Suprapubic skin (tissue), 4 donors: ENCODE results near the gene WNT3. TPM values are rescaled to one million over a fixed set of nuclear protein-coding genes. Genes with fewer than 3 reads are reported as not detected.

Experiments used
- DNase-seq, 2 donors: peaks; one replicate each; pipeline ENCODE4 v3.0.0-alpha.2; 2019; ENCODE audit warnings: low spot score in 2 of 2
- H3K27ac ChIP-seq: fragments of 200-600 bp; sonication (generic); one replicate; pipeline ENCODE4 v1.5.1; 2019
- H3K27me3 ChIP-seq: fragments of 200-600 bp; sonication (generic); one replicate; pipeline ENCODE4 v1.5.1; 2019
- H3K36me3 ChIP-seq: fragments of 200-600 bp; sonication (generic); one replicate; pipeline ENCODE4 v1.5.1; 2019
- H3K4me1 ChIP-seq: fragments of 200-600 bp; sonication (generic); one replicate; pipeline ENCODE4 v1.5.1; 2019
- H3K4me3 ChIP-seq: fragments of 200-600 bp; sonication (generic); one replicate; pipeline ENCODE4 v1.5.1; 2019; ENCODE audit warnings: mild to moderate bottlenecking
- H3K9me3 ChIP-seq: fragments of 200-600 bp; sonication (generic); one replicate; pipeline ENCODE4 v1.5.1; 2019
- EP300 ChIP-seq: sonication (generic); formaldehyde crosslinking; IDR thresholded peaks from one replicate; pipeline ENCODE4 v1.6.1; 2017; ENCODE audit warnings: antibody characterized with exemption
- POLR2A ChIP-seq, 2 donors: fragments of 450-650 bp; IDR thresholded peaks; one replicate each; pipeline ENCODE4 v1.6.1; 2017; ENCODE audit warnings: antibody characterized with exemption in 2 of 2, mild to moderate bottlenecking in 2 of 2, moderate library complexity in 2 of 2
- POLR2AphosphoS5 ChIP-seq, 3 donors: sonication (generic); formaldehyde crosslinking; IDR thresholded peaks; one replicate each; pipeline ENCODE4 v1.6.1; 2017; ENCODE audit warnings: antibody characterized with exemption in 3 of 3
- WGBS: methylation state at CpG from one replicate; pipeline ENCODE4 v1.1.5; 2018; 5-methylcytosine and 5-hydroxymethylcytosine counted together
- total RNA-seq, 4 donors: library from RNA; depleted of rRNA; stranded (reverse); fragments of >200 nt; gene quantifications; one replicate each; pipeline ENCODE4 v1.1.0, GENCODE V29; 2016
- TF ChIP-seq, protein P1 (sequence below), 2 donors: fragments of 200-600 bp in 1 of 2; fragments of 450-650 bp in 1 of 2; sonication (generic) in 1 of 2; IDR thresholded peaks; one replicate each; pipeline ENCODE4 v1.5.1; 2016 to 2019; ENCODE audit warnings: antibody characterized with exemption in 2 of 2, mild to moderate bottlenecking in 1 of 2, moderate library complexity in 1 of 2

WNT3 gene
- total RNA-seq, 4 donors from 2014 or later: 39.3 to 84.9 (median 61.7) TPM

DNA sequence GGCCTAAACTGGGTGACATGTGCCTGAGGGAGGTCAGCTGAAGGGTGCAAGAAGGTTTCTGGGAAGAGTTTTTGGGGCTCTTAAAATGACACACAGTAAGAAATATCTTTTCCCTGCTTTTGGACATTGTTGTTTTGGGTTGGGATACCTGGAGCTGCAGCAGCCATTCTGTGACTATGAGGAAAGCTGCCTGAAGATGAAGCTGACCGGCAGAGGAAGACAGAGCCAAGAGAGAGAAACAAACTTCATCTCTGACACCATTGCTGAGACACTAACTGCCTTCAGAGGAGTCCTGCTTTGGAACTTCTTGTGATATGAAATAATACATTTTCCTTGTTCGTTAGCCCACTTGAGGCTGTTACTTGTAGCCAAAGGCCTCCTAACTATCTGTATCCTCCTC lies 8.8 kb upstream of the WNT3 start:
- no peak overlapping the region for H3K27ac ChIP-seq
- no peak for DNase-seq
- H3K9me3 ChIP-seq: no peaks in the 10 kb centered on the region
- H3K4me1 ChIP-seq: no peaks in the 10 kb centered on the region
- 98% methylated on average over 2 of the region's 2 CpGs for WGBS
- H3K36me3 ChIP-seq: no peaks in the 10 kb centered on the region
- TF ChIP-seq POLR2AphosphoS5 (IDR thresholded peaks at IDR 0.05): no peak
- TF ChIP-seq, protein P1, sequence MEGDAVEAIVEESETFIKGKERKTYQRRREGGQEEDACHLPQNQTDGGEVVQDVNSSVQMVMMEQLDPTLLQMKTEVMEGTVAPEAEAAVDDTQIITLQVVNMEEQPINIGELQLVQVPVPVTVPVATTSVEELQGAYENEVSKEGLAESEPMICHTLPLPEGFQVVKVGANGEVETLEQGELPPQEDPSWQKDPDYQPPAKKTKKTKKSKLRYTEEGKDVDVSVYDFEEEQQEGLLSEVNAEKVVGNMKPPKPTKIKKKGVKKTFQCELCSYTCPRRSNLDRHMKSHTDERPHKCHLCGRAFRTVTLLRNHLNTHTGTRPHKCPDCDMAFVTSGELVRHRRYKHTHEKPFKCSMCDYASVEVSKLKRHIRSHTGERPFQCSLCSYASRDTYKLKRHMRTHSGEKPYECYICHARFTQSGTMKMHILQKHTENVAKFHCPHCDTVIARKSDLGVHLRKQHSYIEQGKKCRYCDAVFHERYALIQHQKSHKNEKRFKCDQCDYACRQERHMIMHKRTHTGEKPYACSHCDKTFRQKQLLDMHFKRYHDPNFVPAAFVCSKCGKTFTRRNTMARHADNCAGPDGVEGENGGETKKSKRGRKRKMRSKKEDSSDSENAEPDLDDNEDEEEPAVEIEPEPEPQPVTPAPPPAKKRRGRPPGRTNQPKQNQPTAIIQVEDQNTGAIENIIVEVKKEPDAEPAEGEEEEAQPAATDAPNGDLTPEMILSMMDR (IDR thresholded peaks at IDR 0.05): no peak
- no peak for TF ChIP-seq POLR2A (IDR thresholded peaks at IDR 0.05)
- no peak for TF ChIP-seq EP300
- H3K4me3 ChIP-seq: no peak overlapping the region
- peaks cover 21% of the 10 kb centered on the region for H3K27me3 ChIP-seq

DNA sequence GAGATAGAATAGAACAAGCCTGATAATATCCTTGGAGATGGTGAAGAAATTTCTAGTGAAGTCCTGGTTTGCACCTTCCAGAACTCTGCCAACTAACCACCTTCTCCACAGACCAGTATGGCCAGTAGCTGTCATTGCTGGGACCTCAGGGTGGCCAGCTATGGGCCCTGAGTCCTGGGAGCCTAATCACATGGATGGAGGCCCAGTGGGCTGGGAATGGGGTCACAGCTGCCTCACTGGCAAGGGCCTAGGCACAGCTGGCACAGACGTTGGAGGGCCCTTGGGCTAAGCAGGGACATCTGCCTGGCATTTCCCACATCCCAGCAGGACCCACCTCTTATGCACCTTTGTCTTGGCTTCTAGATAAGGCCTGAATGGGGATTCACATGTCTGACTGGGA lies 7.6 kb upstream of the WNT3 start:
- no peak for DNase-seq
- TF ChIP-seq EP300: no peak
- TF ChIP-seq POLR2A (IDR thresholded peaks at IDR 0.05): no peak
- TF ChIP-seq, protein P1 (IDR thresholded peaks at IDR 0.05): no peak
- TF ChIP-seq POLR2AphosphoS5 (IDR thresholded peaks at IDR 0.05): no peak
- H3K27ac ChIP-seq: no peak overlapping the region
- H3K36me3 ChIP-seq: no peaks in the 10 kb centered on the region
- H3K4me1 ChIP-seq: no peaks in the 10 kb centered on the region
- 57% methylated on average over 1 of the region's 1 CpG for WGBS
- H3K4me3 ChIP-seq: no peak overlapping the region
- peaks cover 30% of the 10 kb centered on the region for H3K27me3 ChIP-seq
- H3K9me3 ChIP-seq: no peaks in the 10 kb centered on the region

DNA sequence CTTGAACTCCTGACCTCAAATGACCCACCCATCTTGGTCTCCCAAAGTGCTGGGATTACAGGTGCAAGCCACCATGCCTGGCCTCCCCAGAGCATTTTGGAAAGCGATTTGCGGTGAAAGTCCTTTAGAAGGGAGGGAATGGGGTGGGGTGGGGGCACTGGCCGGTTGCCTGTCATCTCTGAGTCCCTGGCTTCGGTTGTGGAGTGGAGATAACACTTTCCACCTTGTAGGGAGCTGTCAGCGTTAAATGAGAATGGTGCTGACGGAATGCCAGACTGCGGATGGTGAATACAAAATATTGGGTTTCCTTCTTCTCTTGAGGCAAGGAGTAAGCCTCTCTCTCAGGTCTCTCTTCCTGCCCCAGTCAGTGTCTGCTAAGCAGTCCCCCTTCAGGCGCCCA lies 5.2 kb upstream of the WNT3 start:
- DNase-seq: no peak
- H3K9me3 ChIP-seq: no peaks in the 10 kb centered on the region
- peaks cover 54% of the 10 kb centered on the region for H3K27me3 ChIP-seq
- H3K4me1 ChIP-seq: peaks cover 17% of the 10 kb centered on the region
- 90% methylated on average over 8 of the region's 8 CpGs for WGBS
- H3K27ac ChIP-seq: no peak overlapping the region
- no peak overlapping the region for H3K4me3 ChIP-seq
- H3K36me3 ChIP-seq: no peaks in the 10 kb centered on the region
- TF ChIP-seq EP300: no peak
- no peak for TF ChIP-seq POLR2A (IDR thresholded peaks at IDR 0.05)
- no peak for TF ChIP-seq POLR2AphosphoS5 (IDR thresholded peaks at IDR 0.05)
- TF ChIP-seq, protein P1 (IDR thresholded peaks at IDR 0.05): no peak

DNA sequence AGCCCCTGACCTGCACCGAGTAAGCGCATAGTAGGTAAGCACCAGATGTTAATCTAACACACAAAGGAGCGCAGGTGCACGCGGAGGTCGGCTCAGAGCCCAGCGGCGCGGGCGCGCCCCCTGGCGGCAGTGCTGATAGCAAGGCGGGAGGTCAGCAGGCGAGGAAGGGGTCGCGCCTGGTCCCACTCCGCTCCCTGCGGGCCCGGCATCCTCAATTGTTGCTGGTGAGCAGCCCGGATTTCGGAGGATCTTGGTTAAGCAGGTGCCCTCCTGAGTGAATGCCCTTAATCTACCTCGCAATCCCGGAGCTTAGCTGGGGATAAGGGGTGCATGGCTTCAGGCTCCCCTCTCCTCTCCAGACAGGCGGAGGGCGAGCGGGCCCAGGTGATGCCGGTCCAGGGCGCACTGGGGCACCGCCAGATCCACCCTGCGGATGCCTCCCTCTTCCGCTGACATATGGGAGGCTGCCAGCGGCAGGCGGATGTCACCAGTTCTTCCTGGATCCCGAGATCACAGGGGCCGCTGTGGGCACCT lies 4.0 kb upstream of the WNT3 start:
- WGBS: 49% methylated on average over 17 of the region's 35 CpGs

DNA sequence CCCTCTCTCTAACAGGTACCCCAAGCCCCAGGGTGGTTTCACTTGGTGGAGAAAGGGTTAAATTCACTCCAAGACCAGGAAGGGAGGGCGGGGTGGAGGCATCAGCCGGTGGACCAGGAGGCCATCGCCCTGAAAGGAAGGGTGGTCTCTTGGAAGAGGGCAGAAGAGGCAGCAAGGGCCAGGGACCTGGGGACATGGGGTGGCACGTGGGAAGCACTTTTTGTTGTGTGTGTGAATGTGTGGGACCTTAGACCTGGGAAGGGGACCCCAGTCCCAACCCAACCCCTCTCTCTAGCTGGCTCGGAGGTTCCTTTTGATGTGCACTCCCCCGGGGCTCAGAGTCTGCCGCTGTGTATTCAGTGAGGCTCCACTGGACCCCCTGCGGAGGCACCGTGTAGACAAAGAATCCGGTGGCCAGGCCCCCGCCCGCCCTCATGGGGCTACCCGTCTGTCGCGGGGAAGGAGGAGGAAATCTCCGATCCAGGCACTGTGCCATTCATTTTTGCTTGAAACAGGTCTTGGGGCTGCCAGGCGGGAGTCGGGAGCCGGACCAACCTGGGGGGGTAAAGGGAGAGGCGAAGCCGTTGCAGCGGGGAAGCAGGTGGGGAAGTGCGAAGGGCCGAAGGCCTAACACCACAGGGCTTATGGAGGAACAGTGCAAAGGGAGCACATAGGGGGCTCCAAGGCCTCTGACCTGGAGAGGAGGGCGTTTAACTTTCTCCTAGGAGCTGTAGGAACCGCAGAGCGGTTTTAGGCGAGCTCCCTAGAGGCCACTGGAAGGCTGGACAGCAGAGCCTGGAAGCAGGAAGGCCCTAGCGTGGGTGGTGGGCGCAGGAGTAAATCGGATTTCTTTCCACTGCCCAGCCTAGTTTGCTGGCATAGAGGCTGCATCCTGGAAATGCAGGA lies 3.2 kb upstream of the WNT3 start:
- TF ChIP-seq EP300 (no peak), POLR2A (IDR thresholded peaks at IDR 0.05) (no peak), POLR2AphosphoS5 (IDR thresholded peaks at IDR 0.05) (no peak)
- TF ChIP-seq, protein P1 (IDR thresholded peaks at IDR 0.05): no peak

More for the DNA sequence above, 4.0 kb upstream of the WNT3 start:
- Histone ChIP-seq H3K36me3 (no peaks in the 10 kb centered on the region), H3K4me1 (peaks cover 28% of the 10 kb centered on the region), H3K27ac (no peak overlapping the region), H3K9me3 (no peaks in the 10 kb centered on the region), H3K27me3 (peaks cover 66% of the 10 kb centered on the region), H3K4me3 (no peak overlapping the region)
- no peak for TF ChIP-seq POLR2AphosphoS5 (IDR thresholded peaks at IDR 0.05)
- TF ChIP-seq, protein P1 (IDR thresholded peaks at IDR 0.05): peak in 1 of 2 donors; percentile 23
- no peak for DNase-seq

More for the DNA sequence above, 3.2 kb upstream of the WNT3 start:
- Histone ChIP-seq H3K4me3 (no peak overlapping the region), H3K4me1 (peaks cover 28% of the 10 kb centered on the region), H3K27me3 (peaks cover 73% of the 10 kb centered on the region), H3K27ac (no peak overlapping the region), H3K36me3 (no peaks in the 10 kb centered on the region), H3K9me3 (no peaks in the 10 kb centered on the region)
- 55% methylated on average over 31 of the region's 31 CpGs for WGBS
- no peak for DNase-seq
